HepG2 (cell line): ENCODE results near the gene ZNF770. TPM values are rescaled to one million over a fixed set of nuclear protein-coding genes. Genes with fewer than 3 reads are reported as not detected.

ENCODE experiments used
- EEA1 ChIP-seq: sonication (generic); formaldehyde crosslinking; IDR thresholded peaks from 2 replicates; pipeline ENCODE4 v1.5.1; 2020; ENCODE audit warnings: mild to moderate bottlenecking, missing genetic modification reagents, borderline replicate concordance
- FOXJ3 ChIP-seq: sonication (generic); formaldehyde crosslinking; IDR thresholded peaks from 2 replicates; pipeline ENCODE4 v1.4.0; 2020; ENCODE audit warnings: missing genetic modification reagents, mild to moderate bottlenecking, borderline replicate concordance
- FOXP1 ChIP-seq, 2 experiments: fragments of 450-650 bp in 1 of 2; IDR thresholded peaks; 2 replicates each; pipeline ENCODE4 v1.6.1; 2017 to 2018; ENCODE audit warnings: antibody characterized with exemption in 1 of 2
- GPN1 ChIP-seq: sonication (generic); formaldehyde crosslinking; IDR thresholded peaks from 2 replicates; pipeline ENCODE4 v1.5.1; 2020; ENCODE audit warnings: missing genetic modification reagents, borderline replicate concordance
- MAFF ChIP-seq: IDR thresholded peaks from 2 replicates; pipeline ENCODE4 v1.6.1; 2011; ENCODE audit warnings: low read depth, low read length, improper control_type of control experiment
- MIER3 ChIP-seq: IDR thresholded peaks from 2 replicates; pipeline ENCODE4 v1.6.1; 2016; ENCODE audit warnings: missing compliant biosample characterization, borderline replicate concordance
- MZF1 ChIP-seq: sonication (generic); formaldehyde crosslinking; IDR thresholded peaks from 2 replicates; pipeline ENCODE4 v1.8.1; 2023; ENCODE audit warnings: mild to moderate bottlenecking, missing genetic modification reagents, borderline replicate concordance
- PHF20 ChIP-seq: sonication (generic); formaldehyde crosslinking; IDR thresholded peaks from 2 replicates; pipeline ENCODE4 v1.5.0; 2020; ENCODE audit warnings: mild to moderate bottlenecking, missing genetic modification reagents
- PRMT3 ChIP-seq: sonication (generic); formaldehyde crosslinking; IDR thresholded peaks from 2 replicates; pipeline ENCODE4 v1.8.1; 2022; ENCODE audit warnings: low read depth, mild to moderate bottlenecking, moderate library complexity, missing genetic modification reagents, borderline replicate concordance
- RORA ChIP-seq: sonication (generic); formaldehyde crosslinking; IDR thresholded peaks from 2 replicates; pipeline ENCODE4 v1.5.0; 2020; ENCODE audit warnings: mild to moderate bottlenecking, missing genetic modification reagents, moderate library complexity
- RXRB ChIP-seq: IDR thresholded peaks from 2 replicates; pipeline ENCODE4 v1.6.1; 2016; ENCODE audit warnings: borderline replicate concordance, missing genetic modification reagents, missing compliant biosample characterization
- SMC3 ChIP-seq: IDR thresholded peaks from 2 replicates; pipeline ENCODE4 v1.6.1; 2011; ENCODE audit warnings: low read length, improper control_type of control experiment
- SOX6 ChIP-seq, 2 experiments: fragments of 450-650 bp in 1 of 2; sonication (generic) in 1 of 2; formaldehyde crosslinking in 1 of 2; IDR thresholded peaks; 2 replicates each; pipeline versions ENCODE4 v1.4.0 to v1.6.1; 2017 to 2020; ENCODE audit warnings: antibody characterized with exemption in 1 of 2, mild to moderate bottlenecking in 1 of 2, missing genetic modification reagents in 1 of 2
- ZIK1 ChIP-seq: sonication (generic); formaldehyde crosslinking; IDR thresholded peaks from 2 replicates; pipeline ENCODE4 v1.5.0; 2020; ENCODE audit warnings: mild to moderate bottlenecking, low read depth, missing genetic modification reagents, borderline replicate concordance
- ZNF230 ChIP-seq: sonication (generic); formaldehyde crosslinking; IDR thresholded peaks from 2 replicates; pipeline ENCODE4 v1.4.0; 2020; ENCODE audit warnings: mild to moderate bottlenecking, missing genetic modification reagents
- ZNF235 ChIP-seq: sonication (generic); formaldehyde crosslinking; IDR thresholded peaks from 2 replicates; pipeline ENCODE4 v1.8.1; 2023; ENCODE audit warnings: mild to moderate bottlenecking, missing genetic modification reagents, borderline replicate concordance
- ZNF256 ChIP-seq: sonication (generic); formaldehyde crosslinking; conservative IDR thresholded peaks from 2 replicates; pipeline ENCODE4 v1.4.0; 2020; ENCODE audit warnings: missing genetic modification reagents
- ZNF329 ChIP-seq: sonication (generic); formaldehyde crosslinking; IDR thresholded peaks from 2 replicates; pipeline ENCODE4 v1.9.0; 2021; ENCODE audit warnings: low read depth, mild to moderate bottlenecking, missing genetic modification reagents
- ZNF407 ChIP-seq: sonication (generic); formaldehyde crosslinking; IDR thresholded peaks from one replicate; pipeline ENCODE4 v1.5.1; 2020; ENCODE audit warnings: mild to moderate bottlenecking, missing genetic modification reagents; ENCODE audit errors: not compliant biosample characterization
- ZNF468 ChIP-seq: sonication (generic); formaldehyde crosslinking; IDR thresholded peaks from 2 replicates; pipeline ENCODE4 v1.8.0; 2022; ENCODE audit warnings: mild to moderate bottlenecking, moderate library complexity, missing genetic modification reagents
- ZNF550 ChIP-seq: sonication (generic); formaldehyde crosslinking; IDR thresholded peaks from 2 replicates; pipeline ENCODE4 v1.4.0; 2020; ENCODE audit warnings: mild to moderate bottlenecking, missing genetic modification reagents, borderline replicate concordance
- ZSCAN30 ChIP-seq: sonication (generic); formaldehyde crosslinking; IDR thresholded peaks from 2 replicates; pipeline ENCODE4 v1.5.0; 2020; ENCODE audit warnings: mild to moderate bottlenecking, missing genetic modification reagents
- polyA plus RNA-seq, 8 experiments: library from polyadenylated mRNA; depleted of rRNA in 3 of 8; stranded (reverse) in 7 of 8; unstranded in 1 of 8; fragments of >200 nt; fragmentation: Illumina TruSeq in 4 of 8; extraction: Trizol in 4 of 8; gene quantifications; 2 replicates each; pipeline versions ENCODE4 v1.2.1 to v1.2.3, GENCODE V29; 2011 to 2016; ENCODE audit warnings: low read depth in 4 of 8, missing spikeins in 1 of 8, mixed read lengths in 1 of 8; ENCODE audit not compliant: insufficient read depth in 1 of 8
- total RNA-seq, 5 experiments: library from RNA; depleted of rRNA; stranded (reverse); fragments of >200 nt; fragmentation: Illumina TruSeq; extraction: Trizol; gene quantifications; 2 replicates each; pipeline ENCODE4 v1.2.3, GENCODE V29; 2016; ENCODE audit warnings: low read depth in 1 of 5

Gene ZNF770
- total and polyA plus RNA-seq, 2 of the 13 experiments (the other 11 are each of a cell fraction or from before 2014, with no cell fraction given) = 15.5 to 33.1 TPM

GRCh38 chr15:34969340-34970097, 18.6 kb downstream of the ZNF770 start, which contains the start of gene AQR (continued):
- TF ChIP-seq ZNF407 (CRISPR knock-in tag) (peak; percentile 28), ZNF230 (CRISPR knock-in tag) (no peak; the same call in 1 of the 2 replicates), ZNF235 (CRISPR knock-in tag) (no peak), RXRB (CRISPR knock-in tag) (peak; percentile 83), MAFF (no peak), SMC3 (peak; percentile 7; the same call in 1 of the 2 replicates), MZF1 (CRISPR knock-in tag) (no peak), ZNF550 (CRISPR knock-in tag) (no peak), ZIK1 (CRISPR knock-in tag) (no peak), PHF20 (CRISPR knock-in tag) (peak; percentile 99), MIER3 (CRISPR knock-in tag) (peak; percentile 86; the same call in 1 of the 2 replicates), EEA1 (CRISPR knock-in tag) (no peak), ZNF256 (CRISPR knock-in tag) (no peak; the same call in 1 of the 2 replicates), FOXJ3 (peak; percentile 78; the same call in 1 of the 2 replicates), PRMT3 (CRISPR knock-in tag) (0 out of 2 replicates have a peak, but pooled peaks have one; percentile 53), ZSCAN30 (CRISPR knock-in tag) (no peak), FOXP1 (IDR thresholded peaks at IDR 0.05) (no peak), FOXP1 (CRISPR knock-in tag; IDR thresholded peaks at IDR 0.05) (peak; percentile 29; the same call in 1 of the 2 replicates), ZNF468 (no peak), SOX6 (IDR thresholded peaks at IDR 0.05) (no peak), SOX6 (CRISPR knock-in tag; IDR thresholded peaks at IDR 0.05) (no peak; the same call in 1 of the 2 replicates), RORA (no peak), ZNF329 (no peak), GPN1 (no peak)
